K562 (cell line): ENCODE results near the gene TAL1. TPM values are rescaled to one million over a fixed set of nuclear protein-coding genes. Genes with fewer than 3 reads are reported as not detected.

Experiments used
- ATF4 ChIP-seq: fragments of 450-650 bp; formaldehyde crosslinking; IDR thresholded peaks from 2 replicates; pipeline ENCODE4 v1.4.0; 2022; ENCODE audit warnings: mild to moderate bottlenecking, moderate library complexity
- BRF2 ChIP-seq: IDR thresholded peaks from 3 replicates; pipeline ENCODE4 v1.6.1; 2011; ENCODE audit warnings: borderline replicate concordance, mild to moderate bottlenecking; ENCODE audit not compliant: insufficient read length, insufficient read depth
- CBFA2T2 ChIP-seq: fragments of 450-650 bp; conservative IDR thresholded peaks from 2 replicates; pipeline ENCODE4 v1.6.1; 2017; ENCODE audit warnings: mild to moderate bottlenecking
- CBX3 ChIP-seq, 2 experiments: IDR thresholded peaks; 1 replicate in 1 of 2; 2 replicates in 1 of 2; pipeline ENCODE4 v1.6.1; 2012; ENCODE audit warnings: inconsistent platforms in 2 of 2, low read length in 2 of 2, borderline replicate concordance in 1 of 2, control low read depth in 1 of 2
- CLOCK ChIP-seq: fragments of 250-450 bp; sonication (Bioruptor Pico); IDR thresholded peaks from 2 replicates; pipeline ENCODE4 v1.4.0; 2020; ENCODE audit warnings: mild to moderate bottlenecking, moderate library complexity, borderline replicate concordance
- CREB5 ChIP-seq: fragments of 250-450 bp; sonication (Bioruptor Pico); IDR thresholded peaks from 2 replicates; pipeline ENCODE4 v1.5.0; 2020; ENCODE audit warnings: mild to moderate bottlenecking
- CTBP1 ChIP-seq: fragments of 450-650 bp; IDR thresholded peaks from 2 replicates; pipeline ENCODE4 v1.6.1; 2016; ENCODE audit warnings: borderline replicate concordance
- EWSR1 ChIP-seq: fragments of 450-650 bp; IDR thresholded peaks from 2 replicates; pipeline ENCODE4 v1.6.1; 2018; ENCODE audit warnings: borderline replicate concordance, mild to moderate bottlenecking, low read depth, moderate library complexity; ENCODE audit not compliant: partially characterized antibody
- HLTF ChIP-seq: fragments of 450-650 bp; IDR thresholded peaks from 2 replicates; pipeline ENCODE4 v1.6.1; 2016
- KHSRP ChIP-seq: fragments of 450-650 bp; IDR thresholded peaks from 2 replicates; pipeline ENCODE4 v1.6.1; 2017
- MTA2 ChIP-seq: fragments of 450-650 bp; IDR thresholded peaks from 2 replicates; pipeline ENCODE4 v1.6.1; 2016; ENCODE audit warnings: low read depth
- MYC ChIP-seq, 2 experiments: fragments of 250-450 bp in 1 of 2; sonication (Bioruptor Pico) in 1 of 2; IDR thresholded peaks; 2 replicates each; pipeline versions ENCODE4 v1.5.1 to v1.6.1; 2012 to 2021; ENCODE audit warnings: low read depth in 2 of 2, borderline replicate concordance in 1 of 2, improper control_type of control experiment in 1 of 2, low read length in 1 of 2, mild to moderate bottlenecking in 1 of 2, moderate library complexity in 1 of 2
- NEUROD1 ChIP-seq: fragments of 150-350 bp; IDR thresholded peaks from 2 replicates; pipeline ENCODE4 v1.6.1; 2014; ENCODE audit warnings: borderline replicate concordance, low read length, low read depth; ENCODE audit not compliant: partially characterized antibody
- SP1 ChIP-seq: sonication (generic); formaldehyde crosslinking; IDR thresholded peaks from 2 replicates; pipeline ENCODE4 v1.8.1; 2022; ENCODE audit warnings: mild to moderate bottlenecking, missing genetic modification reagents
- TEAD2 ChIP-seq: fragments of 450-650 bp; IDR thresholded peaks from 2 replicates; pipeline ENCODE4 v1.6.1; 2016; ENCODE audit warnings: missing genetic modification characterization, control low read depth, missing compliant biosample characterization
- ZBTB11 ChIP-seq, 3 experiments: fragments of 200-800 bp in 1 of 3; fragments of 250-450 bp in 1 of 3; fragments of 450-650 bp in 1 of 3; sonication (Bioruptor Pico) in 1 of 3; sonication (Bioruptor generic) in 1 of 3; formaldehyde crosslinking in 1 of 3; IDR thresholded peaks; 2 replicates each; pipeline versions ENCODE4 v1.6.1 to v1.8.0; 2016 to 2022; ENCODE audit warnings: mild to moderate bottlenecking in 2 of 3, missing genetic modification characterization in 2 of 3, missing compliant biosample characterization in 1 of 3, moderate library complexity in 1 of 3
- ZNF668 ChIP-seq: fragments of 250-450 bp; sonication (Bioruptor Pico); IDR thresholded peaks from 2 replicates; pipeline ENCODE4 v1.8.0; 2022; ENCODE audit warnings: mild to moderate bottlenecking, inconsistent platforms
- polyA plus RNA-seq, 8 experiments: library from polyadenylated mRNA; depleted of rRNA in 4 of 8; stranded (reverse) in 5 of 8; unstranded in 3 of 8; fragments of >200 nt; fragmentation: Nextera tagmentation in 2 of 8; fragmentation: Illumina TruSeq in 1 of 8; extraction: Ambion mirVana in 2 of 8; extraction: Trizol in 1 of 8; gene quantifications; 2 replicates each; pipeline versions ENCODE4 v1.2.1 to v1.2.3, GENCODE V29; 2011 to 2014; ENCODE audit warnings: inconsistent platforms in 1 of 8, missing spikeins in 1 of 8
- total RNA-seq, 7 experiments: library from RNA; depleted of rRNA in 6 of 7; stranded (reverse); fragments of >200 nt in 6 of 7; fragmentation: Illumina TruSeq in 2 of 7; extraction: Trizol in 2 of 7; gene quantifications; 2 replicates each; pipeline versions ENCODE4 v1.2.1 to v1.2.3, GENCODE V29; 2011 to 2021; ENCODE audit warnings: low replicate concordance in 1 of 7

TAL1 gene
- total and polyA plus RNA-seq, 9 of the 15 experiments (the other 6 are each of a cell fraction or from before 2014, with no cell fraction given), result 18.5 to 106 (median 59.7) TPM

GRCh38 chr1:47179988-47180563 lies 51.9 kb downstream of the TAL1 start (continued):
- TF ChIP-seq CREB5 (CRISPR knock-in tag) (no peak), ZBTB11 (CRISPR knock-in tag; IDR thresholded peaks at IDR 0.05) (no peak), CLOCK (CRISPR knock-in tag) (no peak), SP1 (CRISPR knock-in tag) (no peak), MYC (IDR thresholded peaks at IDR 0.05; ENCODE audit: low read depth, low read length) (peak; percentile 39; the same call in 1 of the 2 replicates), MYC (CRISPR knock-in tag; IDR thresholded peaks at IDR 0.05; ENCODE audit: borderline replicate concordance, low read depth) (no peak), CBX3 (IDR thresholded peaks at IDR 0.05; ENCODE audit: borderline replicate concordance in 1 of 2, low read length in 2 of 2) (peak in 1 of 2 experiments; percentile 60; a peak in 1 of 3 replicates), CBFA2T2 (peak; percentile 57), TEAD2 (tag) (no peak), KHSRP (no peak), HLTF (no peak), CTBP1 (no peak), MTA2 (peak; percentile 10; the same call in 1 of the 2 replicates), BRF2 (no peak), ATF4 (CRISPR knock-in tag) (no peak), NEUROD1 (no peak), EWSR1 (no peak), ZNF668 (CRISPR knock-in tag) (0 out of 2 replicates have a peak, but pooled peaks have one; percentile 43)
